K562 treated with DMSO at 1 percent for 12 hours (cell line): ENCODE results near the gene OSBPL8. TPM values are rescaled to one million over a fixed set of nuclear protein-coding genes. Genes with fewer than 3 reads are reported as not detected.

Experiments
- total RNA-seq: library from RNA; unstranded; fragments of 300-600 nt; gene quantifications from 2 replicates; pipeline ENCODE4 v1.2.3, GENCODE V29; 2022; ENCODE audit not compliant: insufficient read depth

The OSBPL8 gene
- total RNA-seq: 9.5 and 49.3 TPM in 2 replicates

GRCh38 chr12:76559400-76560085 is at the start of gene OSBPL8:
TSS of gene OSBPL8 (minus strand) at chr12:76559771. CDS start at chr12:76487551, 72,220 bp downstream.

GRCh38 chr12:76348079-76348901 is 211.3 kb downstream of the OSBPL8 start, which contains the start of gene BBS10:
TSS of gene BBS10 (minus strand) at chr12:76348415. CDS start at chr12:76348358, 57 bp downstream.

Other genes starting within 250 kb of the OSBPL8 start
- gene BBS10, start 211.4 kb downstream of the OSBPL8 start, total RNA-seq: 1.4 and 6.2 TPM in 2 replicates
- gene ZDHHC17, start 204.3 kb upstream of the OSBPL8 start, total RNA-seq: 6.5 and 15.2 TPM in 2 replicates